GM12864 (cell line): ENCODE measurements around the gene ASB9.

Experiments
- DNase-seq: peaks from one replicate; pipeline ENCODE4 v3.0.0-alpha.2; 2011; ENCODE audit warnings: low read depth
- H3K4me3 ChIP-seq: 2 replicates; pipeline ENCODE4 v1.5.1; 2011; ENCODE audit warnings: mild to moderate bottlenecking, low read depth, low read length, control low read depth
- CTCF ChIP-seq: IDR thresholded peaks from 2 replicates; pipeline ENCODE4 v1.5.1; 2011; ENCODE audit warnings: low read depth, mild to moderate bottlenecking, moderate library complexity, low read length, control low read depth, inconsistent platforms; ENCODE audit errors: missing control alignments

Gene ASB9

GRCh38 chrX:15194146-15194545 lies 75.7 kb downstream of the ASB9 start:
- TF ChIP-seq CTCF = no peak
- no peak overlapping the region for H3K4me3 ChIP-seq
- DNase-seq = no peak
